NCI-H1694 (cell line): ENCODE measurements around the gene SLC34A3.

Source experiments
- DNase-seq: peaks from one replicate; lab custom pipeline; 2025; lab: John Stamatoyannopoulos, UW

The SLC34A3 gene

DNA sequence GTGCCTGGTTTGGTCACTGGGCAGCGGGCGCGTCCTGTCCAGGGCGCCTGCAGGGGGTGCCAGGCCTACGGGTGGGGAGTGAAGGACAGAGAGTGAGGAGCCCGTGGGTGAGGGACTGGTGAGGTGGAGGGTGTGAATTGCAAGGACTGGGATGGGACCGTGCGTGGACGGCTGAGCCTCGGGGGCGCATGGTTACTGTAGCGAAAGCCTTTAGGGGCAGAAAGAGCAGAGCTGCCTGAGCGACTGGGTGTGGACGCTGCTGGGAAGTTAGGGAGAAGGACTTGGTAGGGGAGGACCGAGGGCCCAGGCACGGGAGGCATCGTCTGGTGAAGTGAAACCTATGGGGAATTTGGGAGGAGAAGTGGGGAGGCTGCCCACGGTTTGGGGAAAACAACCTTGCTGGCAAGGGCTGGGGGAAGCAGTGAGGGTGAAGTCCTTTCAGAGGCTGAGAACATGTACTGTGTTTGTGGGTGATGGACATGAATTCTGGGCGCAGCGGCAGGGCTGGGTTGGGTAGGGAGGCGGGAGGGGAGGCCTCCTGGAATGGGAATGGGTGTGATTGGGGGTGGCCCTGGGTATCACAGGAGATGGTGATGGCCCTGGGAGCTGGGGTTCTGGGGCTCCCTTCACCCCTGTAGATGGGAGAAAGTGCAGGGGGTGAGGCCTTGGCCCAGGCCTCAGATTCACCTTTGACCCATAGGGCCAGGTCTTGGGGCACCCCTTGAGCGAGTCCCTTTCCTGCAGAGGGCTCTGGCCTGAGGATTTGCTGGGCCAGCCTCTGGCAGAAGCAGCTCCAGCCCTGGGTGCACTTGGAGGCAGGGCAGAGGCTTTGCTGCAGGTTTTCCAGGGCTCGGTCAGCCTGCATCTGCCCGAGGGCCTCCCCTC lies 45.1 kb downstream of the SLC34A3 start:
- DNase-seq, result no peak

DNA sequence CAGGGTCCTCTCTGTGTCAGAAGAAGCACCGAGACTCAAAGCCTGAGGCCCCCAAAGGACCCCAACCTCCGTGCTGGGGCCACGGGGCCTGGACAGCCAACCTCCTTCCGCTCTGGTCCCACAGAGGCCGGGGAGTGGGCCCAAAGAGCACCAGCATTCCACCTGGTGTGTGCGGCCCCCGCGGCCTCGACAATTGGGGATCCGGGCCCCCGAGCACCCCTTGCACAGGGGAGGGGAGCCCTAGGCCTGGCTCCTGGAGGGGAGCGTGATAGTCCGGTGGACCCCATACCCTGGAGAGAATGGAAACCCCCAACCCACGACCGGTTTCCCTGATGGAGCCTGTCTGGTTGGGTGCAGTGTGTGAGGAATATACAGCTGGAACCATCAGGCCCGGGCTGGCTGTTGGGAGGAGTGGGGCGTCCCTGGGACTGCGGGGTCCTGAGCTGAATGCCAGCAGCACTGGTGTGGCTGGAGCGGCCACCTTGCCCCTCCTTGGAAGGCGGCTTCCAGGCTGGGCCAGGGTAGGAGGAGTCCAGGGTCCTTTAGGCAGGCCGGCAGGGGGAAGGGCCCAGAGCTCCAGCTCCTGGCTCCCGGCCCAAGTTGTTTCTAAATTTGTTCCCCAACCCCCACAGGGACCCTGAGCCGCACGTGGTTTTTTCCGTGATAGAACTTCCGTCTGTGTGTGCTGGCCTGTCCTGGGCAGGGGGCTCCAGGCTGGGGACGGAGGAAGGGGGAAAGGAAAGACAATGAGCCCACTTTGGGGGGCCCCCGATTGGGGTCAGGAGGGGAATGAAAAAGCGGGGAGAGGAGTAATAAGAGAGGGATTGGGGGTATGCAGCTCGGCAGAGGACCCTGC lies 46.0 kb downstream of the SLC34A3 start:
- DNase-seq, result no peak

DNA sequence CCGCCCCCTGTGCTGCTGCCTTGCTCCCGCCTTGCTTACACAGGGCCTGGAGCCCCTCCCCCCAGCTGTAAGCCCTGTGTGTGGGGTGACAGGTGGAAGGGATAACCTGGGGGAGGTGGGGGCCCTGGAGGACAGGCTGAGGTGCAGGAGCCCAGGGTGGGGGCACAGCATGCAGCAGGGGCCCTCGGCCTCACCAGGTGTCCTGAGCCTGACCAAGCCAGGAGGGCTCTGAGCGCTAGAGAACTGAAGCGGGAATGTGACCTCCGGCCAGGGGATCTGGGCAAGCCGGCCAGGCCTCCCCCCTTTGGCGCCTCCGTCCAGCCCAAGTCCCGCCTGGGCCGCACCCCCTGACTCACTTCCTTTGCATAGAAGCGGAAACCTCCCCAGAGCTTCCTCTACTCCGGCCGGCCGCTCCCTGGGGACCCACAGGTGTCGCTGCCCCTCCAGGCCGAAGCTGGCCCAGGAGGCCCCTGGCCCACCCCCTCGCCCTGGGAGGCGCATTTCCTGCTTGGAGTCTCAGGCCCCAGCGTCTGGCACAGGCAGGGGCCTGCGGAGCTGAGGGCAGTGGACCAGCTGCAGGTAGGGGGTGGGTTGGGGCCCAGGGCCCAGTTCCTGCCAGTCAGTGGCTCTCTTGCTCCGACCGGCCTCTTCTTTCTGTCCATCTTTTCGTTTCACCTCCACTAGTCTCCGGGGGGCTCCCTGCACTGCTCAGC lies 46.8 kb downstream of the SLC34A3 start, which contains the start of gene TOR4A:
Gene TOR4A (plus strand): TSS at position 398 of the 713 bp plus-strand sequence. CDS start 964 bp downstream, outside the sequence.
- no peak for DNase-seq

DNA sequence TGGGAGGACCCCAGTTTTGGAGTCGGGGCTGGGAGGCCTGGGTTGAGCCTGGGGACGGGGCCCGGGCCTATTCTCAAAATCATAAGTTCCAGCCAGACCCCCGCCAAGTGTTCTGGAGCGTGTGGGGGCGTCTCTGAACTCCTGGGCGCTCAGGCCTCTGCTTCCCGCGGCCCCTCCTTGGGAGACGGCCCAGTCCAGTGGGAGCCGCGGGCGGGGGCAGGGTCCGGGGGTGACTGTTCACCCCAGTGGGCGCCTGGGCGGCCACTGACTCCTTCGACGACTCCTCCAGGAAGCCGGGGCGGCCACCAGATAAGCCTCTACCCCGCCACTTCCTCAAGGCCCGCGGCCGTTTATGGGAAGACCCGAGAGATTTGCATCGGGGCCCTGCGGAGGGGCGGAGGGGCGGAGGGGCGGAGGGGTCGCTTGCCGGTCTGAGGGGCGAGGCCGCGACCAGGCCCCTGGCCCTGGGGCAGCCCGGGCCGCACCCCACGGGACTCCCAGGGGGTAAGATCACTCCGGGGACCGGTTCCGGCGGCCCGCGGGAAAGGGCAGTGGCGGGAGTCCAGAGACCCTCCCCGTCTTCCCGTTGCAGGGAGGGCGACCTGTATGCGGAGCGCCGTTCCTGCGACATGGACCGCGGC lies 47.5 kb downstream of the SLC34A3 start:
- DNase-seq, result no peak

DNA sequence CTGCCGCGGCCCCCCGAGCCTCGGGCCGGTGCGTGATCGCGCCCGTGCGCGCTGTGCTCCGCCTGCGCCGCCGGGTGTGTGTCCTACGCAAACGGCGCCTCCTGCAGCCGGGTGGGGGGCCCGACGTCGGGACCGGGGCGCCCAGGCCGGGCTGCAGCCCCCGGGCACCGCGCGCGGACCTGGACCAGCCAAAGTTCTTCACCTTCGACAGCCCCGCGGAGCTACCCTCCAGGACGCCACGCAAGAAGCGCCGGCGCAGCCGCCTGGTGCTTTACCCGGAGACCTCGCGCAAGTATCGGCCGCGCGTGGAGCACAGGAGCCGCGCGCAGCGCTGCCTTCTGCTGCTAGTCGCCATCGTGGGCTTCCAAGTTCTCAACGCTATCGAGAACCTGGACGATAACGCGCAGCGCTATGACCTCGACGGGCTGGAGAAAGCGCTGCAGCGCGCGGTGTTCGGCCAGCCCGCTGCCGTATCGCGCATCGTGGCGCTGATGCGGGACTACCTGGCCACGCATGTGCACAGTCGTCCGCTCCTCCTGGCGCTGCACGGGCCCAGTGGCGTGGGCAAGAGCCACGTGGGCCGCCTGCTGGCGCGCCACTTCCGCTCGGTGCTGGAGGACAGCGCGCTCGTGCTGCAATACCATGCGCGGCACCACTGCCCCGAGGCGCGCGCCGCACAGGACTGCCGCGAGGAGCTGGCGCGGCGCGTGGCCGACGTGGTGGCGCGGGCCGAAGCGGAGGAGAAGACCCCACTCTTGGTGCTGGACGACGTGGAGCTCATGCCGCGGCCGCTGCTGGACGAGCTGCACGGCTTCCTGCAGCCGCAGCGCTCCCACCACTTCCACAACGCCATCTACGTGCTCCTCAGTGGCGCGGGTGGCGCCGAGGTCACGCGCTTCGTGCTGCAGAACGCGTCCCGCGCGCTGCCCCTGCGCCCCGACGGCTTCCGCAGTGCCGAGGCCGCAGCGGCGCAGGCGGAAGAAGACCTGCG lies 48.3 kb downstream of the SLC34A3 start:
- no peak for DNase-seq

- DNase-seq, result no peak
Observed at GRCh38 chr9:137279741-137280473, 49.2 kb downstream of the SLC34A3 start.

DNA sequence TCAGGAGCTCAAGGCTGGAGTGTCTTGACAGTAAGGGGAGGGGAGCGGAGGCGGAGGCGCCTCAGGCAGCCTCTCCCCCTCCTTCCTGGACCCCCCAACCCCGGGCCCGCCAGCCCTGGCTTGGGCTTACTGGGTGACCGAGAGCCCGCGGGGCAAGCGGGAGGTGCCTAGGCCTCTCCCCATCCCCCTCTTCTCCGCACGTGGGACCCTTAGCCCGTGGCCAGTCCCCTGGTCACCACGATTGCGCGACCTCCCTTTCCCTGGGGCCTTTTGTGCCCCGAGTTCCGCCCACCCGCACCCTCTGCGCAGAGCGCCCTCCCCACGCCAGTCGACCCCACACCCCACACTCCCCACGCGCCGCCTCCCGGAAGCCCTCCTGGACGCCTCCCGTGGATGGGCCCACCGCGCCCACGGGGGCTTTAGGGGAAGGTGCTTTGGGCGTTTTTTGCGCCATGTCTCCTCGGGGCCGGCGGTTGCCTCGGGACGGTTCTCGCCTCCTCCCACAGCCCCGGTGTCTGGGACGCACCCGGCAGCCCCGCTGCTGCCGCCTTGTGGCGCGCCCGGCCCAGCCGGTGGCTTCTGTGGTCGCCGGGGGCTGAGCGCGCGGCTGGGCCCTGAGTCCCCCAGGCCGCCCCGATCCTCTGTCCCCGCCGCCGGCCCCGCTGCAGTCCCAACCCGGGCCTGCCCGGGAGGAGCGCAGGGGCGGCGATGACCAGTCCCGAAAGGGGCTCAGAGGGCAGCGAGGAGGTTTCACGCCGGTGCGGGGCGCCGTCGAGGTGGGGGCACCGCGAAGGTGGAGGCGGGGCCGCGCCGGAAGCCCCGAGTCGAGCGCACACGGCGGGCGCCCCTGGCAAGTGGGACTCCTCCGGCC lies 50.0 kb downstream of the SLC34A3 start:
- DNase-seq, result no peak

- DNase-seq, result no peak
Observed at GRCh38 chr9:137281345-137282116, 50.8 kb downstream of the SLC34A3 start.
